SK-N-SH (cell line): ENCODE data around the gene AGAP1.

Experiments used
- CHD2 ChIP-seq: fragments of 150-350 bp; IDR thresholded peaks from 2 replicates; pipeline ENCODE4 v1.6.1; 2018; ENCODE audit warnings: low read length; ENCODE audit not compliant: partially characterized antibody
- EP300 ChIP-seq, 2 experiments: IDR thresholded peaks; 2 replicates each; pipeline versions ENCODE4 v1.4.0 to v1.6.1; 2012; ENCODE audit warnings: borderline replicate concordance in 1 of 2, low read depth in 1 of 2, low read length in 1 of 2
- EZH2phosphoT487 ChIP-seq: fragments of 200-600 bp; sonication (generic); IDR thresholded peaks from 2 replicates; pipeline ENCODE4 v1.6.1; 2017; ENCODE audit warnings: low read depth, mixed run types, mild to moderate bottlenecking, antibody characterized with exemption, moderate library complexity, borderline replicate concordance
- FOXM1 ChIP-seq: IDR thresholded peaks from 2 replicates; pipeline ENCODE4 v1.4.0; 2012; ENCODE audit warnings: low read depth, mild to moderate bottlenecking
- GABPA ChIP-seq: IDR thresholded peaks from 2 replicates; pipeline ENCODE4 v1.4.0; 2012; ENCODE audit warnings: low read depth, mild to moderate bottlenecking
- GATA2 ChIP-seq: sonication (generic); formaldehyde crosslinking; IDR thresholded peaks from 2 replicates; pipeline ENCODE4 v1.5.0; 2020; ENCODE audit warnings: mild to moderate bottlenecking, missing genetic modification reagents
- MXI1 ChIP-seq: IDR thresholded peaks from 2 replicates; pipeline ENCODE4 v1.6.1; 2012; ENCODE audit warnings: mild to moderate bottlenecking, low read depth, low read length, improper control_type of control experiment
- NFIC ChIP-seq: IDR thresholded peaks from 2 replicates; pipeline ENCODE4 v1.4.0; 2012; ENCODE audit warnings: borderline replicate concordance
- POLR2AphosphoS5 ChIP-seq: IDR thresholded peaks from 2 replicates; pipeline ENCODE4 v1.6.1; 2012; ENCODE audit warnings: low read depth, low read length
- RFX5 ChIP-seq: IDR thresholded peaks from 2 replicates; pipeline ENCODE4 v1.6.1; 2012; ENCODE audit warnings: mild to moderate bottlenecking, improper control_type of control experiment, low read length
- TEAD4 ChIP-seq: IDR thresholded peaks from 2 replicates; pipeline ENCODE4 v1.4.0; 2012; ENCODE audit warnings: mild to moderate bottlenecking, borderline replicate concordance; ENCODE audit not compliant: insufficient read depth
- YY1 ChIP-seq: IDR thresholded peaks from 2 replicates; pipeline ENCODE4 v1.4.0; 2012; ENCODE audit warnings: low read depth, mild to moderate bottlenecking
- TF ChIP-seq, protein P1 (sequence below): fragments of 200-600 bp; sonication (generic); IDR thresholded peaks from 2 replicates; pipeline ENCODE4 v1.6.1; 2017; ENCODE audit warnings: antibody characterized with exemption, mild to moderate bottlenecking, moderate library complexity
- TF ChIP-seq, protein P2 (sequence below): IDR thresholded peaks from 2 replicates; pipeline ENCODE4 v1.4.0; 2012; ENCODE audit warnings: low read depth

DNA sequence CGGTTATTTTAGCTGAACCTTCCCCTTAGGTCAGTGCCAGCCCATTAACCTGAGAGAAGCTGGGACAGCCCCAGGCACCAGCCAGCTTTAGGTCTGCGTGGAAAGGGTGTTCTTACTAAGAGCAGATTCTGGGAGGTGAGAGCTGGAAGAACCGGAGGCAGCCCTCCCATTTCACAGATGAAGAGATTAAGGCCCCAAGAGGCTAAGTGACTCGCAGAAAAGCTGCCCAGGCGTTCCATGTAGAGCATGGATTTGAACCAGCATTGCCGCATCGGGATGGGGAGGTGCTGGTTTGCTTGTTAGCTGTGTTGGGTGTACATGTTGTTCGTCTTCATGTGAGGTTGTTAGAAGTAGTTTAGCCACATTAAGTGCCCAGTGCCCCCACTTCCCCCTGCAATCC is 203.2 kb downstream of the AGAP1 start:
- TF ChIP-seq, protein P1, sequence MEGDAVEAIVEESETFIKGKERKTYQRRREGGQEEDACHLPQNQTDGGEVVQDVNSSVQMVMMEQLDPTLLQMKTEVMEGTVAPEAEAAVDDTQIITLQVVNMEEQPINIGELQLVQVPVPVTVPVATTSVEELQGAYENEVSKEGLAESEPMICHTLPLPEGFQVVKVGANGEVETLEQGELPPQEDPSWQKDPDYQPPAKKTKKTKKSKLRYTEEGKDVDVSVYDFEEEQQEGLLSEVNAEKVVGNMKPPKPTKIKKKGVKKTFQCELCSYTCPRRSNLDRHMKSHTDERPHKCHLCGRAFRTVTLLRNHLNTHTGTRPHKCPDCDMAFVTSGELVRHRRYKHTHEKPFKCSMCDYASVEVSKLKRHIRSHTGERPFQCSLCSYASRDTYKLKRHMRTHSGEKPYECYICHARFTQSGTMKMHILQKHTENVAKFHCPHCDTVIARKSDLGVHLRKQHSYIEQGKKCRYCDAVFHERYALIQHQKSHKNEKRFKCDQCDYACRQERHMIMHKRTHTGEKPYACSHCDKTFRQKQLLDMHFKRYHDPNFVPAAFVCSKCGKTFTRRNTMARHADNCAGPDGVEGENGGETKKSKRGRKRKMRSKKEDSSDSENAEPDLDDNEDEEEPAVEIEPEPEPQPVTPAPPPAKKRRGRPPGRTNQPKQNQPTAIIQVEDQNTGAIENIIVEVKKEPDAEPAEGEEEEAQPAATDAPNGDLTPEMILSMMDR, result no peak
- TF ChIP-seq POLR2AphosphoS5 (no peak), GABPA (no peak), TEAD4 (no peak), EZH2phosphoT487 (no peak), CHD2 (no peak), EP300 (IDR thresholded peaks at IDR 0.05; ENCODE audit: borderline replicate concordance in 1 of 2, low read depth in 1 of 2, low read length in 1 of 2) (no peak), YY1 (no peak), GATA2 (CRISPR knock-in tag) (no peak), RFX5 (no peak), FOXM1 (no peak), MXI1 (no peak), NFIC (no peak)
- TF ChIP-seq, protein P2, sequence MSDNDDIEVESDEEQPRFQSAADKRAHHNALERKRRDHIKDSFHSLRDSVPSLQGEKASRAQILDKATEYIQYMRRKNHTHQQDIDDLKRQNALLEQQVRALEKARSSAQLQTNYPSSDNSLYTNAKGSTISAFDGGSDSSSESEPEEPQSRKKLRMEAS, result no peak
